NB4 (cell line): ENCODE data around the gene IGSF9B.

Experiments used
- DNase-seq: peaks from one replicate; pipeline ENCODE4 v3.0.0; 2010; ENCODE audit warnings: low read depth
- H3K4me3 ChIP-seq: one replicate; pipeline ENCODE4 v1.5.1; 2011; ENCODE audit warnings: mild to moderate bottlenecking, low read depth, low read length, moderate library complexity
- CTCF ChIP-seq: IDR thresholded peaks from one replicate; pipeline ENCODE4 v1.5.1; 2012; ENCODE audit warnings: low read depth, low read length
- MAX ChIP-seq: IDR thresholded peaks from 2 replicates; pipeline ENCODE4 v1.6.1; 2011; ENCODE audit warnings: low read depth, low read length
- MYC ChIP-seq: IDR thresholded peaks from 2 replicates; pipeline ENCODE4 v1.6.1; 2011; ENCODE audit warnings: low read depth, low read length
- POLR2A ChIP-seq: IDR thresholded peaks from 2 replicates; pipeline ENCODE4 v1.6.1; 2011; ENCODE audit warnings: mild to moderate bottlenecking; ENCODE audit not compliant: insufficient read length; ENCODE audit errors: extremely low read depth

The IGSF9B gene

GRCh38 chr11:133895061-133895479 is 61.7 kb downstream of the IGSF9B start:
- no peak overlapping the region for H3K4me3 ChIP-seq
- no peak for DNase-seq
- TF ChIP-seq POLR2A (no peak), CTCF (no peak), MAX (no peak), MYC (no peak)

GRCh38 chr11:133893381-133893780 is 63.4 kb downstream of the IGSF9B start:
- H3K4me3 ChIP-seq = no peak overlapping the region
- TF ChIP-seq CTCF = no peak
- TF ChIP-seq MAX = no peak
- TF ChIP-seq POLR2A = no peak
- no peak for TF ChIP-seq MYC
- DNase-seq = no peak

- DNase-seq = no peak
- TF ChIP-seq POLR2A (no peak), MYC (no peak), MAX (no peak), CTCF (no peak)
- H3K4me3 ChIP-seq = no peak overlapping the region
These were observed 64.0 kb downstream of the IGSF9B start for GRCh38 chr11:133892584-133893380.

- TF ChIP-seq MAX (no peak), CTCF (no peak), MYC (no peak), POLR2A (no peak)
- no peak for DNase-seq
- H3K4me3 ChIP-seq = no peak overlapping the region
These were observed 64.6 kb downstream of the IGSF9B start for GRCh38 chr11:133892126-133892525.

GRCh38 chr11:133889893-133890292 is 66.9 kb downstream of the IGSF9B start:
- no peak for DNase-seq
- no peak overlapping the region for H3K4me3 ChIP-seq
- TF ChIP-seq CTCF = no peak
- TF ChIP-seq MYC = no peak
- TF ChIP-seq MAX = no peak
- TF ChIP-seq POLR2A = no peak
